Thyroid gland (tissue), 4 donors: ENCODE measurements around the gene INPP5F.
"Not testable (repeated sequence)": the region's sequence is repeated elsewhere in the genome, so short reads cannot be mapped to it uniquely, and the experiment has no call there.

Experiments
- POLR2A ChIP-seq, 2 donors: fragments of 450-650 bp; IDR thresholded peaks; one replicate each; pipeline ENCODE4 v1.6.1; 2017; ENCODE audit warnings: antibody characterized with exemption in 2 of 2, mild to moderate bottlenecking in 2 of 2, moderate library complexity in 1 of 2
- TF ChIP-seq, protein P1 (sequence below), 6 experiments: fragments of 200-600 bp in 3 of 6; fragments of 450-650 bp in 3 of 6; sonication (generic) in 3 of 6; IDR thresholded peaks; one replicate each; pipeline ENCODE4 v1.5.1; 2016 to 2019; ENCODE audit warnings: antibody characterized with exemption in 6 of 6, mild to moderate bottlenecking in 2 of 6, inconsistent platforms in 1 of 6, moderate library complexity in 1 of 6

GRCh38 chr10:119707331-119707730 lies 18.5 kb upstream of the INPP5F start:
- TF ChIP-seq POLR2A (IDR thresholded peaks at IDR 0.05): not testable (repeated sequence)
- TF ChIP-seq, protein P1, sequence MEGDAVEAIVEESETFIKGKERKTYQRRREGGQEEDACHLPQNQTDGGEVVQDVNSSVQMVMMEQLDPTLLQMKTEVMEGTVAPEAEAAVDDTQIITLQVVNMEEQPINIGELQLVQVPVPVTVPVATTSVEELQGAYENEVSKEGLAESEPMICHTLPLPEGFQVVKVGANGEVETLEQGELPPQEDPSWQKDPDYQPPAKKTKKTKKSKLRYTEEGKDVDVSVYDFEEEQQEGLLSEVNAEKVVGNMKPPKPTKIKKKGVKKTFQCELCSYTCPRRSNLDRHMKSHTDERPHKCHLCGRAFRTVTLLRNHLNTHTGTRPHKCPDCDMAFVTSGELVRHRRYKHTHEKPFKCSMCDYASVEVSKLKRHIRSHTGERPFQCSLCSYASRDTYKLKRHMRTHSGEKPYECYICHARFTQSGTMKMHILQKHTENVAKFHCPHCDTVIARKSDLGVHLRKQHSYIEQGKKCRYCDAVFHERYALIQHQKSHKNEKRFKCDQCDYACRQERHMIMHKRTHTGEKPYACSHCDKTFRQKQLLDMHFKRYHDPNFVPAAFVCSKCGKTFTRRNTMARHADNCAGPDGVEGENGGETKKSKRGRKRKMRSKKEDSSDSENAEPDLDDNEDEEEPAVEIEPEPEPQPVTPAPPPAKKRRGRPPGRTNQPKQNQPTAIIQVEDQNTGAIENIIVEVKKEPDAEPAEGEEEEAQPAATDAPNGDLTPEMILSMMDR (IDR thresholded peaks at IDR 0.05): not testable (repeated sequence)
